Vagina (tissue), 2 donors: ENCODE results near the gene ZNF74.
"Not testable (repeated sequence)": the region's sequence is repeated elsewhere in the genome, so short reads cannot be mapped to it uniquely, and the experiment has no call there.

Source experiments
- CTCF ChIP-seq, 3 experiments: fragments of 450-650 bp in 2 of 3; fragments of 200-600 bp in 1 of 3; sonication (generic) in 1 of 3; IDR thresholded peaks; one replicate each; pipeline ENCODE4 v1.5.1; 2017 to 2019; ENCODE audit warnings: antibody characterized with exemption in 3 of 3, mild to moderate bottlenecking in 2 of 3, moderate library complexity in 2 of 3
- POLR2AphosphoS5 ChIP-seq, 2 donors: sonication (generic); formaldehyde crosslinking; IDR thresholded peaks; one replicate each; pipeline ENCODE4 v1.9.0; 2017; ENCODE audit warnings: antibody characterized with exemption in 2 of 2, mild to moderate bottlenecking in 2 of 2, low read depth in 1 of 2; ENCODE audit not compliant: insufficient read depth in 1 of 2

GRCh38 chr22:20373195-20373706 lies 20.7 kb upstream of the ZNF74 start:
- TF ChIP-seq CTCF (IDR thresholded peaks at IDR 0.05); POLR2AphosphoS5 (IDR thresholded peaks at IDR 0.05; ENCODE audit: insufficient read depth in 1 of 2, low read depth in 1 of 2): not testable (repeated sequence)
